Measurements from ENCODE around the gene CASP6. TPM values are rescaled to one million over a fixed set of nuclear protein-coding genes. Genes with fewer than 3 reads are reported as not detected.

The CASP6 gene
- 7.7 and 8.3 TPM in 2 replicates for total RNA-seq
- 8.1 TPM for total RNA-seq (2013)
- 4.2 and 11.6 TPM in 2 replicates for polyA plus RNA-seq
- 1.6 and 2.6 TPM in 2 replicates for polyA minus RNA-seq

DNA sequence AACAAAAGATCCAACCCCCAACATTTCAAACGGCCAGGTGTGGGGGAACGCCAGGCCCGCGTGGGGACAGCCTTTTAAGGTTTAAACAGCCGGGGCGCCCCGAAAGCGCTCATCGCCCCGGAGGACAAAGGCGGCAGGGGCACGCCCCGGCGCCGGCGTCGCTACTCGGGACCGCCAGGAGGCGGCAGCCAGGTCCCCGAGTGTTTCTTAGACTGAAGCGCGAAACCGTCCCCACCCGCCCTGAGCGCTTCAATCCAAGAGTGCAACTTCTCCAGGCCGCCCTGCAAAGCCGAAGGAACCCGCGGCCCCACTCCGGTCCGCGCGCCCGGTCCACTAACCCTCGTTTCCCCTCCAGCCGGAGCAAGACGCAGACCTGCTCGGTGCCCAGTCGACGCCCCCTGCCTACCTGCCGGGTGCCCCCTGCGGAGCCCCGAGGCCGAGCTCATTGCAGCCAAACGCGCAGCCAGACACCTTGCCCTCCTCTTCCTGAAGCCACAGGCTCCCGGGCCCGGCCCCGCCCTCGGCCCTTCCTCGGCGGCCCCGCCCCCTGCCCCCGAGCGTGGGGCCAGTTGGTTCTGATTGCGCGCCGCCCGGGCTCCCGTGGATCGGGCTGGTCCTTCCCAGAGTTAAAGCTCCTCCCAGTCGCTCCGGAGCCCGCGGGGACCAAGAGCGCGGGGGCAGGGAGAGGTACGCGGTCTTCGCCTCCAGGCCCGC lies at the start of gene CASP6:
Gene CASP6, minus strand, starts transcription at position 496 of the 714 bp plus-strand sequence. Its CDS starts 50 bp downstream, at position 446.
- Histone ChIP-seq H2AFZ (ENCODE audit: insufficient read depth, low read depth, low read length, poor library complexity, severe bottlenecking) (peak within 1 kb of the TSS; percentile 97), H3K4me3 (ENCODE audit: control extremely low read depth in 1 of 5, extremely low read depth in 1 of 5, insufficient read depth in 1 of 5, low read depth in 2 of 5, low read length in 4 of 5) (peak within 1 kb of the TSS; percentile 69 to 86 (median 78)), H3K36me3 (replicated peaks in 1 of 2; ENCODE audit: control extremely low read depth in 1 of 2, control insufficient read depth in 1 of 2, extremely low read depth in 1 of 2, insufficient read depth in 2 of 2, low read length in 1 of 2) (peaks cover 0 to under 1% of the 10 kb centered on the region in 2 experiments), H3K79me2 (ENCODE audit: control insufficient read depth, insufficient read depth, low read length) (peaks cover 3% of the 10 kb centered on the region), H3K27me3 (replicated peaks in 1 of 4; ENCODE audit: control extremely low read depth in 1 of 4, control insufficient read depth in 3 of 4, insufficient read depth in 4 of 4, low read length in 3 of 4) (no peaks in the 10 kb centered on the region), H3K9me3 (ENCODE audit: control extremely low read depth in 1 of 3, control insufficient read depth in 2 of 3, insufficient read depth in 1 of 3, low read length in 2 of 3) (no peaks in the 10 kb centered on the region), H3K27ac (ENCODE audit: low read length in 2 of 2) (peak within 1 kb of the TSS; percentile 11 to 57), H3K9ac (ENCODE audit: low read length) (peak within 1 kb of the TSS; percentile 85), H4K20me1 (ENCODE audit: control insufficient read depth, insufficient read depth, low read length, poor library complexity, severe bottlenecking) (no peaks in the 10 kb centered on the region), H3K4me2 (replicated peaks; ENCODE audit: low read depth, low read length, poor library complexity, severe bottlenecking) (peak within 1 kb of the TSS; percentile 92), H3K4me1 (ENCODE audit: control insufficient read depth in 2 of 2, insufficient read depth in 2 of 2, low read length in 2 of 2) (peaks cover 14 to 18% of the 10 kb centered on the region in 2 donors)
- peak; percentile 78 for DNase-seq
- Mint-ChIP-seq H3K27ac (peak within 1 kb of the TSS; percentile 88), H3K4me1 (peaks cover 22% of the 10 kb centered on the region), H3K4me3 (peak within 1 kb of the TSS; percentile 97), H3K27me3 (no peaks in the 10 kb centered on the region), H3K9me3 (ENCODE audit: insufficient read depth) (no peaks in the 10 kb centered on the region)
- peak; percentile 80 for ATAC-seq (ENCODE audit: low read depth)
- CTCF ChIA-PET: interaction anchor here (0.6 to 1.7 kb wide), 9 partner anchors 11 to 280 kb away, joined by 3 to 7 read pairs (median 4); partner anchors contain the start of genes MCUB and PLA2G12A
- under 1% methylated on average over 72 of the region's 72 CpGs for WGBS (ENCODE audit: insufficient coverage)
- no peak for TF ChIP-seq EZH2 (IDR thresholded peaks at IDR 0.05; ENCODE audit: borderline replicate concordance, insufficient read depth, low read depth, low read length, poor library complexity, severe bottlenecking)
- TF ChIP-seq, protein P1, sequence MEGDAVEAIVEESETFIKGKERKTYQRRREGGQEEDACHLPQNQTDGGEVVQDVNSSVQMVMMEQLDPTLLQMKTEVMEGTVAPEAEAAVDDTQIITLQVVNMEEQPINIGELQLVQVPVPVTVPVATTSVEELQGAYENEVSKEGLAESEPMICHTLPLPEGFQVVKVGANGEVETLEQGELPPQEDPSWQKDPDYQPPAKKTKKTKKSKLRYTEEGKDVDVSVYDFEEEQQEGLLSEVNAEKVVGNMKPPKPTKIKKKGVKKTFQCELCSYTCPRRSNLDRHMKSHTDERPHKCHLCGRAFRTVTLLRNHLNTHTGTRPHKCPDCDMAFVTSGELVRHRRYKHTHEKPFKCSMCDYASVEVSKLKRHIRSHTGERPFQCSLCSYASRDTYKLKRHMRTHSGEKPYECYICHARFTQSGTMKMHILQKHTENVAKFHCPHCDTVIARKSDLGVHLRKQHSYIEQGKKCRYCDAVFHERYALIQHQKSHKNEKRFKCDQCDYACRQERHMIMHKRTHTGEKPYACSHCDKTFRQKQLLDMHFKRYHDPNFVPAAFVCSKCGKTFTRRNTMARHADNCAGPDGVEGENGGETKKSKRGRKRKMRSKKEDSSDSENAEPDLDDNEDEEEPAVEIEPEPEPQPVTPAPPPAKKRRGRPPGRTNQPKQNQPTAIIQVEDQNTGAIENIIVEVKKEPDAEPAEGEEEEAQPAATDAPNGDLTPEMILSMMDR (IDR thresholded peaks at IDR 0.05): peak; percentile 72
- POLR2A ChIA-PET: interaction anchor here (1.0 to 1.8 kb wide), 3 partner anchors 27 to 143 kb away, joined by 3 to 6 read pairs (median 4); partner anchors contain the start of genes MCUB and PLA2G12A
- intact Hi-C loops (cut with micrococcal nuclease): loop anchor here (1.0 to 10.0 kb wide), 6 partner anchors 26 to 492 kb away; partner anchors contain the start of genes ELOVL6, GAR1, MCUB and SEC24B

DNA sequence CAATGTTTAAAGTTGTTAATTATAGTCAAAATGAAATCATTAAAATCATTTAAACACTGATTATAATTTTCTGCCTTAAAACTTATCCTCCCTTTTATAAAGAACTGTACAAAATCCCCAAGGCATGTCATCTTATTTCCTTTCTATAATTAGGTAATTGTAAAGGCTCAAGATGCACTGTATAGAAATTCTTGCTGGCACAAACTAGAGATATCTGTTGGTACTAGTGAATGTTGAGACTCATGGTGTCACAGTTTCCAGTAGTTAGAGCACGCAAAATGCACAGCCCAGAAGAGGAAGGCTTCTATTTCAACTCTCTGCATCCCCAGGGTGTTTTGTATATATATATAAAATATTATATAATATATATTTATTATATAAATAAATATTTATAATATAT lies 49.3 kb upstream of the CASP6 start:
- H3K4me1 ChIP-seq (ENCODE audit: control insufficient read depth in 2 of 2, insufficient read depth in 2 of 2, low read length in 2 of 2): no peaks in the 10 kb centered on the region
- CTCF ChIA-PET: no interaction called here
- no peaks in the 10 kb centered on the region for H3K9me3 Mint-ChIP-seq (ENCODE audit: insufficient read depth)
- no CpG with 5 or more reads among the region's 1 CpG for WGBS (ENCODE audit: insufficient coverage)
- no peak for TF ChIP-seq EZH2 (IDR thresholded peaks at IDR 0.05; ENCODE audit: borderline replicate concordance, insufficient read depth, low read depth, low read length, poor library complexity, severe bottlenecking)
- TF ChIP-seq, protein P1 (IDR thresholded peaks at IDR 0.05): no peak
- no peak overlapping the region for H3K27ac ChIP-seq (ENCODE audit: low read length in 2 of 2)
- no peaks in the 10 kb centered on the region for H3K79me2 ChIP-seq (ENCODE audit: control insufficient read depth, insufficient read depth, low read length)
- H3K9me3 ChIP-seq (ENCODE audit: control extremely low read depth in 1 of 3, control insufficient read depth in 2 of 3, insufficient read depth in 1 of 3, low read length in 2 of 3): peaks cover 0 to 1% (median 0%) of the 10 kb centered on the region in 3 donors
- DNase-seq (no peak), ATAC-seq (ENCODE audit: low read depth) (no peak)
- no peak overlapping the region for H3K27ac Mint-ChIP-seq
- H3K36me3 ChIP-seq (replicated peaks in 1 of 2; ENCODE audit: control extremely low read depth in 1 of 2, control insufficient read depth in 1 of 2, extremely low read depth in 1 of 2, insufficient read depth in 2 of 2, low read length in 1 of 2): no peaks in the 10 kb centered on the region
- peaks cover 20% of the 10 kb centered on the region for H3K27me3 Mint-ChIP-seq
- no peak overlapping the region for H3K4me3 Mint-ChIP-seq
- H2AFZ ChIP-seq (ENCODE audit: insufficient read depth, low read depth, low read length, poor library complexity, severe bottlenecking): no peak overlapping the region
- H3K4me2 ChIP-seq (replicated peaks; ENCODE audit: low read depth, low read length, poor library complexity, severe bottlenecking): no peak overlapping the region
- POLR2A ChIA-PET: no interaction called here
- H3K9ac ChIP-seq (ENCODE audit: low read length): no peak overlapping the region
- H3K4me1 Mint-ChIP-seq: no peaks in the 10 kb centered on the region
- intact Hi-C loops (cut with micrococcal nuclease): no loop called here
- no peaks in the 10 kb centered on the region for H4K20me1 ChIP-seq (ENCODE audit: control insufficient read depth, insufficient read depth, low read length, poor library complexity, severe bottlenecking)
- H3K27me3 ChIP-seq (replicated peaks in 1 of 4; ENCODE audit: control extremely low read depth in 1 of 4, control insufficient read depth in 3 of 4, insufficient read depth in 4 of 4, low read length in 3 of 4): no peaks in the 10 kb centered on the region
- H3K4me3 ChIP-seq (ENCODE audit: control extremely low read depth in 1 of 5, extremely low read depth in 1 of 5, insufficient read depth in 1 of 5, low read depth in 2 of 5, low read length in 4 of 5): no peak overlapping the region
